Stimulated activated CD8-positive, alpha-beta memory T cell treated with anti-CD3 and anti-CD28 coated beads, Interleukin-4, amount 100 ng/mL, for 48 hours (primary cell): Measurements from ENCODE around the gene PRKCZ.

Experiments used
- DNase-seq: peaks from one replicate; pipeline ENCODE4 v3.0.0-alpha.2; 2020

Gene PRKCZ

GRCh38 chr1:2233997-2234761 is 184.0 kb downstream of the PRKCZ start:
- peak; percentile 69 for DNase-seq

GRCh38 chr1:2234762-2235113 is 184.5 kb downstream of the PRKCZ start:
- no peak for DNase-seq
